Endothelial cell of umbilical vein (primary cell): ENCODE results near the gene KIAA1210. TPM values are rescaled to one million over a fixed set of nuclear protein-coding genes. Genes with fewer than 3 reads are reported as not detected.

Source experiments
- BruUV-seq: library from RNA; stranded (reverse); fragments of 400-500 nt; replicated peaks from 2 replicates; lab custom pipeline; 2021; lab: Mats Ljungman, UMichigan
- CTCF ChIA-PET: fragments of 300-600, 350-600 bp; sonication (Branson Sonifier 250); formaldehyde crosslinking; loops from one replicate; lab custom pipeline; 2021; ENCODE audit warnings: antibody characterized with exemption, inconsistent platforms; lab: Charles Lee
- POLR2A ChIA-PET: fragments of 300-600, 350-600 bp; sonication (Branson Sonifier 250); formaldehyde crosslinking; loops from one replicate; lab custom pipeline; 2021; ENCODE audit warnings: antibody characterized with exemption, inconsistent platforms; lab: Charles Lee
- DNase-seq: peaks from one replicate; pipeline ENCODE4 v3.0.0-alpha.2; 2011; ENCODE audit warnings: low read depth, low spot score
- FAIRE-seq: peaks from 2 replicates; lab custom pipeline; 2011; peaks lifted over from hg19 to GRCh38; lab: Jason Lieb, UNC
- H2AFZ ChIP-seq: 2 replicates; pipeline ENCODE4 v1.6.0; 2012; ENCODE audit warnings: low read depth, low read length, control low read depth, inconsistent platforms
- H3K27ac ChIP-seq: 2 replicates; pipeline ENCODE4 v1.5.1; 2011; ENCODE audit warnings: low read depth, mild to moderate bottlenecking, control low read depth, low read length, moderate library complexity; ENCODE audit not compliant: insufficient read depth
- H3K27me3 ChIP-seq, 2 experiments: 2 replicates each; pipeline versions ENCODE4 v1.6.0 to v1.6.1; 2011; ENCODE audit warnings: low read length in 2 of 2, mixed read lengths in 1 of 2; ENCODE audit not compliant: control insufficient read depth in 2 of 2, insufficient read depth in 2 of 2
- H3K36me3 ChIP-seq, 2 experiments: 2 replicates in 1 of 2; 3 replicates in 1 of 2; pipeline ENCODE4 v1.5.1; 2011; ENCODE audit warnings: low read length in 2 of 2, mild to moderate bottlenecking in 1 of 2, moderate library complexity in 1 of 2; ENCODE audit not compliant: control insufficient read depth in 2 of 2, insufficient read depth in 2 of 2; ENCODE audit errors: extremely low read depth in 1 of 2
- H3K4me1 ChIP-seq: 3 replicates; pipeline ENCODE4 v1.5.1; 2011; ENCODE audit warnings: mild to moderate bottlenecking, low read length; ENCODE audit not compliant: control insufficient read depth, insufficient read depth; ENCODE audit errors: extremely low read depth
- H3K4me2 ChIP-seq: 2 replicates; pipeline ENCODE4 v1.6.1; 2011; ENCODE audit warnings: low read length, control low read depth, mixed read lengths; ENCODE audit not compliant: insufficient read depth
- H3K4me3 ChIP-seq, 3 experiments: fragments of 200-600 bp in 1 of 3; sonication (generic), shearing (Covaris generic) in 1 of 3; replicated peaks in 1 of 3; 2 replicates each; pipeline ENCODE4 v1.5.1; 2011 to 2016; ENCODE audit warnings: control low read depth in 3 of 3, low read length in 3 of 3, mild to moderate bottlenecking in 2 of 3, inconsistent platforms in 1 of 3, low read depth in 1 of 3, moderate library complexity in 1 of 3; ENCODE audit not compliant: insufficient read depth in 1 of 3
- H3K79me2 ChIP-seq: 2 replicates; pipeline ENCODE4 v1.6.0; 2012; ENCODE audit warnings: low read length, inconsistent platforms; ENCODE audit not compliant: control insufficient read depth, insufficient read depth
- H3K9ac ChIP-seq: replicated peaks from 2 replicates; pipeline ENCODE3; 2011; ENCODE audit warnings: low read length, control low read depth; ENCODE audit not compliant: insufficient read depth; ENCODE audit errors: extremely low read depth
- H3K9me1 ChIP-seq: replicated peaks from 3 replicates; pipeline ENCODE4 v1.6.0; 2011; ENCODE audit warnings: mild to moderate bottlenecking, low read length; ENCODE audit not compliant: control insufficient read depth, insufficient read depth; ENCODE audit errors: extremely low read depth
- H3K9me3 ChIP-seq: replicated peaks from 2 replicates; pipeline ENCODE4 v1.5.1; 2012; ENCODE audit warnings: low read length, inconsistent platforms; ENCODE audit not compliant: control insufficient read depth, insufficient read depth
- H4K20me1 ChIP-seq: replicated peaks from 2 replicates; pipeline ENCODE3; 2011; ENCODE audit warnings: mild to moderate bottlenecking, low read length; ENCODE audit not compliant: control insufficient read depth, insufficient read depth; ENCODE audit errors: extremely low read depth
- CTCF ChIP-seq, 2 donors: IDR thresholded peaks; 1 replicate in 1 of 2; 2 replicates in 1 of 2; pipeline ENCODE4 v1.5.1; 2011; ENCODE audit warnings: low read length in 2 of 2, mild to moderate bottlenecking in 2 of 2, moderate library complexity in 2 of 2, control low read depth in 1 of 2, inconsistent platforms in 1 of 2, low read depth in 1 of 2; ENCODE audit not compliant: insufficient read depth in 1 of 2; ENCODE audit errors: extremely low read depth in 1 of 2
- EZH2 ChIP-seq: IDR thresholded peaks from 2 replicates; pipeline ENCODE4 v1.6.1; 2012; ENCODE audit warnings: borderline replicate concordance, low read depth, mild to moderate bottlenecking, moderate library complexity, low read length, inconsistent platforms; ENCODE audit not compliant: severe bottlenecking
- FOS ChIP-seq: IDR thresholded peaks from 2 replicates; pipeline ENCODE4 v1.6.1; 2011; ENCODE audit warnings: mild to moderate bottlenecking, low read length, moderate library complexity, borderline replicate concordance; ENCODE audit not compliant: insufficient read depth
- GATA2 ChIP-seq: IDR thresholded peaks from 2 replicates; pipeline ENCODE4 v1.7.0; 2011; ENCODE audit warnings: low read depth, mild to moderate bottlenecking, moderate library complexity, mixed read lengths, low read length; ENCODE audit not compliant: insufficient read length, insufficient read depth
- JUN ChIP-seq: IDR thresholded peaks from 2 replicates; pipeline ENCODE4 v1.6.1; 2011; ENCODE audit warnings: borderline replicate concordance, low read depth; ENCODE audit not compliant: insufficient read length, insufficient read depth
- MAX ChIP-seq: IDR thresholded peaks from 2 replicates; pipeline ENCODE4 v1.6.1; 2011; ENCODE audit not compliant: insufficient read depth, insufficient read length
- MYC ChIP-seq: IDR thresholded peaks from one replicate; pipeline ENCODE4 v1.6.1; 2011; ENCODE audit warnings: mild to moderate bottlenecking, low read depth, low read length
- POLR2A ChIP-seq: IDR thresholded peaks from 2 replicates; pipeline ENCODE4 v1.6.1; 2012; ENCODE audit warnings: low read depth, mild to moderate bottlenecking, control low read depth, low read length
- POLR2AphosphoS5 ChIP-seq: IDR thresholded peaks from 2 replicates; pipeline ENCODE4 v1.6.1; 2012; ENCODE audit warnings: low read depth, mild to moderate bottlenecking, control low read depth, low read length, moderate library complexity; ENCODE audit not compliant: insufficient read depth
- dilution Hi-C: fragments of 300-500 bp; cut with MboI; formaldehyde crosslinking; loops from one replicate; pipeline ENCODE4 v1.15.0; 2019; ENCODE audit warnings: low sequenced_read_pairs; ENCODE audit not compliant: extremely low pct_ligation_motif_present
- intact Hi-C: fragments of 100-400 bp; cut with micrococcal nuclease; formaldehyde crosslinking; loops from one replicate; pipeline ENCODE4 v1.10.0; 2022
- polyA plus RNA-seq, 4 experiments: library from polyadenylated mRNA; depleted of rRNA in 3 of 4; stranded (reverse) in 3 of 4; unstranded in 1 of 4; fragments of >200 nt; gene quantifications; 2 replicates each; pipeline versions ENCODE4 v1.2.1 to v1.2.3, GENCODE V29; 2011 to 2012; ENCODE audit warnings: missing spikeins in 1 of 4
- total RNA-seq: library from RNA; stranded (reverse); gene quantifications from 2 replicates; pipeline ENCODE4 v1.2.3, GENCODE V29; 2021

Gene KIAA1210
- total and polyA plus RNA-seq, 2 donors (not counting 3 experiments of a cell fraction or from before 2014, with no cell fraction given) = not detected

GRCh38 chrX:119069762-119070161 is 57.9 kb downstream of the KIAA1210 start:
- FAIRE-seq (no peak), DNase-seq (no peak)
- H3K4me3 ChIP-seq = no peak overlapping the region
- no peaks in the 10 kb centered on the region for H3K79me2 ChIP-seq
- POLR2A ChIA-PET = no interaction called here
- no peaks in the 10 kb centered on the region for H3K9me3 ChIP-seq
- intact Hi-C loops (loop anchor here (5.0 kb wide), 1 partner anchor 467 kb away; no protein-coding TSS in a partner anchor), dilution Hi-C loops (no loop called here)
- H3K9ac ChIP-seq = no peak overlapping the region
- CTCF ChIA-PET = interaction anchor here (0.9 kb wide), 1 partner anchor 230 kb away, joined by 3 read pairs; no protein-coding TSS in a partner anchor
- H3K9me1 ChIP-seq = no peaks in the 10 kb centered on the region
- no peak overlapping the region for H2AFZ ChIP-seq
- H3K4me1 ChIP-seq = no peaks in the 10 kb centered on the region
- no TSS peak for BruUV-seq
- no peaks in the 10 kb centered on the region for H3K36me3 ChIP-seq
- peaks cover 0 to 2% of the 10 kb centered on the region in 2 experiments for H3K27me3 ChIP-seq
- H3K27ac ChIP-seq = no peak overlapping the region
- H4K20me1 ChIP-seq = no peaks in the 10 kb centered on the region
- no peak overlapping the region for H3K4me2 ChIP-seq
- TF ChIP-seq MAX (no peak), POLR2A (no peak), EZH2 (no peak), POLR2AphosphoS5 (no peak), MYC (no peak), JUN (no peak), FOS (no peak), CTCF (IDR thresholded peaks at IDR 0.05; ENCODE audit: extremely low read depth in 1 of 2, insufficient read depth in 1 of 2, low read depth in 1 of 2, low read length in 2 of 2) (no peak), GATA2 (no peak)
